B cell (primary cell): ENCODE data around the gene LCN9. TPM values are rescaled to one million over a fixed set of nuclear protein-coding genes. Genes with fewer than 3 reads are reported as not detected.

Experiments used
- ATAC-seq: fragments of 200-7000 bp; cut with Tn5 transposase; one replicate; pipeline ENCODE4 v1.10.0; 2021; ENCODE audit warnings: low read depth, mild to moderate bottlenecking, moderate number of reproducible peaks, moderate library complexity
- CTCF ChIA-PET: fragments of 350-600 bp; sonication (Branson Sonifier 250); formaldehyde crosslinking; loops from one replicate; lab custom pipeline; 2021; ENCODE audit warnings: antibody characterized with exemption, inconsistent platforms; lab: Charles Lee
- POLR2A ChIA-PET: fragments of 350-600 bp; sonication (Branson Sonifier 250); formaldehyde crosslinking; loops from one replicate; lab custom pipeline; 2021; ENCODE audit warnings: antibody characterized with exemption; lab: Charles Lee
- DNase-seq: peaks from one replicate; pipeline ENCODE4 v3.0.0; 2013
- H2AFZ ChIP-seq: 2 replicates; pipeline ENCODE4 v1.6.1; 2012; ENCODE audit warnings: mild to moderate bottlenecking, low read depth, low read length; ENCODE audit not compliant: insufficient read depth, poor library complexity, severe bottlenecking
- H3K27ac ChIP-seq, 2 donors: 1 replicate in 1 of 2; 2 replicates in 1 of 2; pipeline ENCODE4 v1.5.1; 2012 to 2013; ENCODE audit warnings: low read length in 2 of 2, mild to moderate bottlenecking in 2 of 2, moderate library complexity in 1 of 2
- H3K27me3 ChIP-seq, 4 experiments: fragments of 200-600 bp in 1 of 4; sonication (generic) in 1 of 4; replicated peaks in 1 of 4; 1 replicate in 2 of 4; 2 replicates in 2 of 4; pipeline versions ENCODE4 v1.6.1 to v1.7.0; 2013 to 2016; ENCODE audit warnings: low read length in 3 of 4, mild to moderate bottlenecking in 2 of 4, mixed read lengths in 1 of 4, moderate library complexity in 1 of 4; ENCODE audit not compliant: insufficient read depth in 4 of 4, control insufficient read depth in 3 of 4; ENCODE audit errors: control extremely low read depth in 1 of 4
- H3K36me3 ChIP-seq, 2 experiments: replicated peaks in 1 of 2; 1 replicate in 1 of 2; 2 replicates in 1 of 2; pipeline versions ENCODE4 v1.6.1 to v1.7.1; 2013; ENCODE audit warnings: low read length in 1 of 2; ENCODE audit not compliant: insufficient read depth in 2 of 2, control insufficient read depth in 1 of 2; ENCODE audit errors: control extremely low read depth in 1 of 2, extremely low read depth in 1 of 2
- H3K4me1 ChIP-seq, 2 donors: fragments of 200-600 bp in 1 of 2; sonication (generic) in 1 of 2; 1 replicate in 1 of 2; 2 replicates in 1 of 2; pipeline versions ENCODE4 v1.5.1 to v1.6.1; 2013 to 2017; ENCODE audit warnings: low read length in 2 of 2; ENCODE audit not compliant: control insufficient read depth in 2 of 2, insufficient read depth in 2 of 2
- H3K4me2 ChIP-seq: replicated peaks from 2 replicates; pipeline ENCODE3; 2012; ENCODE audit warnings: mild to moderate bottlenecking, low read depth, low read length; ENCODE audit not compliant: poor library complexity, severe bottlenecking
- H3K4me3 ChIP-seq, 5 experiments: fragments of 200-600 bp in 1 of 5; sonication (generic) in 1 of 5; 1 replicate in 3 of 5; 2 replicates in 2 of 5; pipeline versions ENCODE4 v1.5.1 to v1.7.0; 2011 to 2016; ENCODE audit warnings: low read length in 4 of 5, mild to moderate bottlenecking in 4 of 5, low read depth in 2 of 5, control low read depth in 1 of 5, moderate library complexity in 1 of 5; ENCODE audit not compliant: insufficient read depth in 1 of 5; ENCODE audit errors: control extremely low read depth in 1 of 5, extremely low read depth in 1 of 5
- H3K79me2 ChIP-seq: fragments of 200-600 bp; sonication (generic); one replicate; pipeline ENCODE4 v1.6.0; 2016; ENCODE audit warnings: low read length; ENCODE audit not compliant: control insufficient read depth, insufficient read depth
- H3K9ac ChIP-seq: fragments of 200-600 bp; sonication (generic); 2 replicates; pipeline ENCODE4 v1.6.1; 2017; ENCODE audit warnings: mild to moderate bottlenecking, low read length, moderate library complexity
- H3K9me3 ChIP-seq, 3 donors: one replicate each; pipeline versions ENCODE4 v1.6.1 to v1.7.1; 2013; ENCODE audit warnings: low read length in 2 of 3; ENCODE audit not compliant: control insufficient read depth in 2 of 3, insufficient read depth in 1 of 3; ENCODE audit errors: control extremely low read depth in 1 of 3
- H4K20me1 ChIP-seq: 2 replicates; pipeline ENCODE4 v1.6.0; 2012; ENCODE audit warnings: mild to moderate bottlenecking, low read length; ENCODE audit not compliant: insufficient read depth, control insufficient read depth, poor library complexity, severe bottlenecking
- H3K27ac Mint-ChIP-seq: one replicate; pipeline ENCODE4 v1.8.0; 2021; ENCODE audit warnings: mixed read lengths
- H3K27me3 Mint-ChIP-seq: one replicate; pipeline ENCODE4 v1.8.0; 2021; ENCODE audit warnings: mixed read lengths
- H3K4me1 Mint-ChIP-seq: one replicate; pipeline ENCODE4 v1.8.0; 2021; ENCODE audit warnings: mixed read lengths
- H3K4me3 Mint-ChIP-seq: one replicate; pipeline ENCODE4 v1.8.0; 2021; ENCODE audit warnings: mixed read lengths
- H3K9me3 Mint-ChIP-seq: one replicate; pipeline ENCODE4 v1.8.0; 2022; ENCODE audit warnings: mixed read lengths; ENCODE audit not compliant: insufficient read depth
- EZH2 ChIP-seq: IDR thresholded peaks from 2 replicates; pipeline ENCODE4 v1.6.1; 2012; ENCODE audit warnings: borderline replicate concordance, low read depth, mild to moderate bottlenecking, moderate library complexity, low read length; ENCODE audit not compliant: insufficient read depth, poor library complexity, severe bottlenecking
- WGBS: methylation state at CpG from one replicate; pipeline ENCODE4 v1.1.5; 2013; ENCODE audit warnings: missing lambda C conversion rate; ENCODE audit not compliant: insufficient coverage; 5-methylcytosine and 5-hydroxymethylcytosine counted together
- intact Hi-C: fragments of 100-400 bp; cut with micrococcal nuclease; formaldehyde crosslinking; loops from one replicate; pipeline ENCODE4 v1.10.0; 2022
- polyA plus RNA-seq: library from polyadenylated mRNA; depleted of rRNA; stranded (reverse); fragments of >200 nt; gene quantifications from 2 replicates; pipeline ENCODE4 v1.2.3, GENCODE V29; 2012
- total RNA-seq, 2 donors: library from RNA; stranded (reverse); fragments of 120-200 nt in 1 of 2; gene quantifications; 1 replicate in 1 of 2; 2 replicates in 1 of 2; pipeline versions ENCODE4 v1.2.3 to v1.2.4, GENCODE V29; 2013 to 2022
- TF ChIP-seq, protein P1 (sequence below): fragments of 200-600 bp; IDR thresholded peaks from one replicate; pipeline ENCODE4 v1.8.0; 2022; ENCODE audit warnings: antibody characterized with exemption, mild to moderate bottlenecking

LCN9 gene
- total and polyA plus RNA-seq, 2 donors (not counting 1 experiment from before 2014, with no cell fraction given), result not detected

DNA sequence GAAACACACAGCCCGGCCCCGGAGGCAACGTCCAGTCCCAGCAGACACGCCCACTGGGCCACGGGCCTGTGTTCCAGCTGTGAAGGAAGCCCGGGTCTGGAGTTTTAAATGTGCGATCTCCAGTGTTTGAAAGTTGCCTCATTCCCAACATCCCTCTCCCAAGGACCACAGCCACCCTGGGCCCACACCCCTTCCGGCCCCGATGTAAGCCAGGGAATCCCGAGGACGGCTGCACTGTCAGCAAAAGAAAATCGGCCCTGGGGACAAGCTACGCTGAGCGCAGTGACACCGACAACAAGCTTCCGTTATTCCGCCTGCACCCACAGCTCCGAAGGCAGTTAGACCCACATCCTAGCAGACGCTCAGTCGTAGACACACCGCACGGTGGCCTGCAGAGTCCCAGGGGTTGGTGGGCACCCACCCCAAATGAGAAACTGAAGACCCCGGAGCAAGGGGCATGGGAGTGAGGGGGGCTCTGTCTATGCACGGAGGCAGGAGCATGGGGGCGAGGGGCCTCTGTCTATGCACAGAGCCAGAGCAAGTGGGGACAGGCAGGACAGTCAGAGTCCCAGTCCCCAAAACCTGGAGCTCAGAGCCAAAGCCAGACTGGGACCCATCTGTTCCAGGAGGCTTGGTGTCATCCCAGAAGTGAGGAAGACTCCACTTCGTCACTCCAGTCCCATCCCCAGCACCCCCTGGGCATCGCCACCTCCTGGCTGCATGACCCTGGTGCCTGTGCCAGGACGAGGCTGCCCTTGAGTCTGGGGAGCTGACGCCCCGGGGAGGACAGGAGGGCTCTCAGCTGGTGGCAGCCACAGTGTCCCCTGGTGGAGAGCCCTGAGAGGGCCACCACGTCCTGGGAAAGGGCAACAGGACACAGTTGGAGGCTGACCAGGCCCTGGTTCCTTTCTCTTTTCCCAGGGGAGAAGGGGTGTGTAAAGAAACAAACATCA is 47.2 kb upstream of the LCN9 start:
- Mint-ChIP-seq H3K4me1 (no peaks in the 10 kb centered on the region), H3K27ac (no peak overlapping the region), H3K9me3 (no peaks in the 10 kb centered on the region), H3K27me3 (peaks cover 5% of the 10 kb centered on the region), H3K4me3 (no peak overlapping the region)
- WGBS, result 73% methylated on average over 31 of the region's 31 CpGs
- H3K27ac ChIP-seq, result no peak overlapping the region
- H3K79me2 ChIP-seq, result no peaks in the 10 kb centered on the region
- no peak overlapping the region for H3K4me2 ChIP-seq
- H3K9me3 ChIP-seq, result peaks cover 0 to 4% (median 0%) of the 10 kb centered on the region in 3 donors
- no peaks in the 10 kb centered on the region for H3K4me1 ChIP-seq
- TF ChIP-seq EZH2, result no peak
- TF ChIP-seq, protein P1, sequence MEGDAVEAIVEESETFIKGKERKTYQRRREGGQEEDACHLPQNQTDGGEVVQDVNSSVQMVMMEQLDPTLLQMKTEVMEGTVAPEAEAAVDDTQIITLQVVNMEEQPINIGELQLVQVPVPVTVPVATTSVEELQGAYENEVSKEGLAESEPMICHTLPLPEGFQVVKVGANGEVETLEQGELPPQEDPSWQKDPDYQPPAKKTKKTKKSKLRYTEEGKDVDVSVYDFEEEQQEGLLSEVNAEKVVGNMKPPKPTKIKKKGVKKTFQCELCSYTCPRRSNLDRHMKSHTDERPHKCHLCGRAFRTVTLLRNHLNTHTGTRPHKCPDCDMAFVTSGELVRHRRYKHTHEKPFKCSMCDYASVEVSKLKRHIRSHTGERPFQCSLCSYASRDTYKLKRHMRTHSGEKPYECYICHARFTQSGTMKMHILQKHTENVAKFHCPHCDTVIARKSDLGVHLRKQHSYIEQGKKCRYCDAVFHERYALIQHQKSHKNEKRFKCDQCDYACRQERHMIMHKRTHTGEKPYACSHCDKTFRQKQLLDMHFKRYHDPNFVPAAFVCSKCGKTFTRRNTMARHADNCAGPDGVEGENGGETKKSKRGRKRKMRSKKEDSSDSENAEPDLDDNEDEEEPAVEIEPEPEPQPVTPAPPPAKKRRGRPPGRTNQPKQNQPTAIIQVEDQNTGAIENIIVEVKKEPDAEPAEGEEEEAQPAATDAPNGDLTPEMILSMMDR, result no peak
- DNase-seq (no peak), ATAC-seq (no peak)
- no peaks in the 10 kb centered on the region for H3K27me3 ChIP-seq
- H3K36me3 ChIP-seq, result no peaks in the 10 kb centered on the region
- H4K20me1 ChIP-seq, result no peaks in the 10 kb centered on the region
- intact Hi-C loops, result no loop called here
- ChIA-PET CTCF (no interaction called here), POLR2A (no interaction called here)
- no peak overlapping the region for H3K4me3 ChIP-seq
- no peak overlapping the region for H3K9ac ChIP-seq
- H2AFZ ChIP-seq, result no peak overlapping the region
